Urothelium cell line (cell line): ENCODE measurements around the gene MYO16.

Experiments used
- DNase-seq: peaks from one replicate; pipeline ENCODE4 v3.0.0; 2011; ENCODE audit warnings: low spot score, mixed read lengths
- FAIRE-seq: peaks from 2 replicates; lab custom pipeline; 2011; peaks lifted over from hg19 to GRCh38; lab: Jason Lieb, UNC

Gene MYO16

GRCh38 chr13:108786456-108787200 is 157.2 kb downstream of the MYO16 start:
- DNase-seq (no peak), FAIRE-seq (no peak)

- FAIRE-seq = no peak
- no peak for DNase-seq
Measured at GRCh38 chr13:108787700-108788414, 158.4 kb downstream of the MYO16 start.

GRCh38 chr13:108789476-108789875 is 160.1 kb downstream of the MYO16 start:
- FAIRE-seq = no peak
- DNase-seq = no peak

- DNase-seq (no peak), FAIRE-seq (no peak)
Measured at GRCh38 chr13:108795841-108796240, 166.4 kb downstream of the MYO16 start.

GRCh38 chr13:108797354-108797753 is 167.9 kb downstream of the MYO16 start:
- no peak for DNase-seq
- no peak for FAIRE-seq

GRCh38 chr13:108807841-108808240 is 178.4 kb downstream of the MYO16 start:
- DNase-seq (no peak), FAIRE-seq (no peak)

- no peak for DNase-seq
- FAIRE-seq = no peak
Measured at GRCh38 chr13:108812165-108812564, 182.8 kb downstream of the MYO16 start.

GRCh38 chr13:108812661-108813060 is 183.2 kb downstream of the MYO16 start:
- no peak for FAIRE-seq
- DNase-seq = no peak

- FAIRE-seq = no peak
Measured at GRCh38 chr13:108813587-108814170, 184.3 kb downstream of the MYO16 start.

GRCh38 chr13:108816375-108816774 is 187.0 kb downstream of the MYO16 start:
- no peak for FAIRE-seq
- DNase-seq = no peak

More at GRCh38 chr13:108813587-108814170, 184.3 kb downstream of the MYO16 start:
- DNase-seq = no peak

GRCh38 chr13:108827646-108828045 is 198.2 kb downstream of the MYO16 start:
- no peak for DNase-seq
- no peak for FAIRE-seq

- FAIRE-seq = no peak
- DNase-seq = no peak
Measured at GRCh38 chr13:108828086-108828815, 198.8 kb downstream of the MYO16 start.

GRCh38 chr13:108830916-108831315 is 201.5 kb downstream of the MYO16 start:
- no peak for FAIRE-seq
- no peak for DNase-seq

GRCh38 chr13:108833531-108833930 is 204.1 kb downstream of the MYO16 start:
- DNase-seq (no peak), FAIRE-seq (no peak)

GRCh38 chr13:108834193-108834592 is 204.8 kb downstream of the MYO16 start:
- FAIRE-seq = no peak
- DNase-seq = no peak

GRCh38 chr13:108835083-108835482 is 205.7 kb downstream of the MYO16 start:
- FAIRE-seq (no peak), DNase-seq (no peak)

- DNase-seq (no peak), FAIRE-seq (no peak)
Measured at GRCh38 chr13:108850691-108851090, 221.3 kb downstream of the MYO16 start.

GRCh38 chr13:108851660-108852059 is 222.2 kb downstream of the MYO16 start:
- DNase-seq = no peak
- FAIRE-seq = no peak

GRCh38 chr13:108853031-108853430 is 223.6 kb downstream of the MYO16 start:
- no peak for DNase-seq
- no peak for FAIRE-seq

GRCh38 chr13:108855737-108856387 is 226.5 kb downstream of the MYO16 start:
- FAIRE-seq = no peak
- DNase-seq = no peak

GRCh38 chr13:108858676-108859075 is 229.3 kb downstream of the MYO16 start:
- DNase-seq (no peak), FAIRE-seq (no peak)
